ENCODE measurements around the gene KRTAP4-11.
"Not testable (repeated sequence)": the region's sequence is repeated elsewhere in the genome, so short reads cannot be mapped to it uniquely, and the experiment has no call there.

The KRTAP4-11 gene

DNA sequence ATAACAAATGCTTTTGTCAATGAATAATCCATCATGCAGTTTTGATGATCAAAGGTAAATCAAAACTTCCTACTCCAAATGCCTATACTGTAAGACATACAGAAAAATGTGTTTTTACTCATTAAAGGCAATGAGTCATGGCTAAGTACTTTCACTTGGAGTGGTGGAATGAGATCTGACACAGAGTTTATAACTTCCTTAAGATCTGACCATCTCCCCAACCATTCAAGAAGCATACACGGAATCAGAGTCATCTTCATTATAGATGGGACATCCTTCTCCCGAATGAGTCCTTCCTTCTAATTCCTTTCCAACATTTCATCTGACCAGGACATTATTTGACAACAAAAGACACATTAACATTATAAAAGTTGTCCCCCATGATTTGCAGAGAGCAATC is 34.7 kb downstream of the KRTAP4-11 start:
- not testable (repeated sequence) for DNase-seq

- no peak for DNase-seq
These were observed 35.5 kb downstream of the KRTAP4-11 start for GRCh38 chr17:41082626-41083025.

DNA sequence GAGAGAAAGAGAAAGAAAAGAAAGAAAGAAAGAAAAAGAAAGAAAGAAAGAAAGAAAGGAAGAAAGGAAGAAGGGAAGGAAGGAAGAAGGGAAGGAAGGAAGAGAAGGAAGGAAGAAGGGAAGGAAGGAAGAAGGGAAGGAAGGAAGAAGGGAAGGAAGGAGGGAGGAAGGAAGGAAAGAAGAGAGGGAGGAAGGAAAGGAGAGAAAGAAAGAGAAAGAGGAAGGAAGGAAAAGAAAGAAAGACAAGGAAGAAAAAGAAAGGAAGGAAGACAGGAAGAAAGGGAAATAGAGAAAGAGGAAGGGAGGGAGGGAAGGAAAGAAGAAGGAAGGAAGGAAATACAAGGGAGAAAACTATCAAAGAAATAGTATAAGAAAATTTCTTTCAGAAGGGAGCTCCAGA is 41.4 kb downstream of the KRTAP4-11 start:
- DNase-seq: no peak

DNA sequence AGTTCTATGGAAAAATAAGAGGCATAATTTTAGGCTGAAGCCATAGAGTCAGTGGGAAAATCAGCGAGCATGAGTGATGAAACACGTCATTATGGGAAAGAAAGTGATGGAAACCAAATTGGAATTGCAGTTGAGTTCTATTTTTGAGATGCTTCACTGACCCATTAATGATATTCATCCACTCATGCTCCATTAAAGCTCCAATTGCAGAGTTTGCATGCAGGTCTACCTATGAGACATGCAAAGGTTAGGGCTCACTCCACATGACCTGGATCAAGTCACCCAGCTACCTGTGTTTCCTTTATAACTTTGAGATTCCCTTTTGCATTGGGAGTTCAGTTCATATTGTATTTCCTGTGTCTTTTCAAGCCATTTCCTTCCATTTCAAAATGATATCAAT is 44.5 kb downstream of the KRTAP4-11 start:
- DNase-seq: no peak

- no peak for DNase-seq
These were observed 46.4 kb downstream of the KRTAP4-11 start for GRCh38 chr17:41071606-41072360.

- no peak for DNase-seq
These were observed 49.1 kb downstream of the KRTAP4-11 start for GRCh38 chr17:41069031-41069430.

DNA sequence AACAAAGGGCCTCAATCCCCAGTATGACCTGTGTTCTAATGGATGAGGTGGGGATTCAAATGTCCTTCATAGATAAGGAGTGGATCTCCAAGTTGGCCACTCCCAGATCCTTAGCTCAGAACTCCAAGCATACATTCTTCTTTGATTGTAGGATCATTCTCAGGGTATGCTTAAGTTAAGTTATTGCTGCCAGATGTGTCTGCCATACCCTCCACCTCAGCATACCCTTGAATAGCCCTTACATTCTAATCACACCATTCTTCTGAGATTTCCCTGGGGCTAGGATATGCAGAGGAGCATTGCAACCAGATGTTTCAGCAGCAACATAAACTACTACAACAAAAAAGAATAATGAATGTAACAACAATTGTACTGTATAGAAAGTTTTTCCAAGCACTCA is 50.9 kb downstream of the KRTAP4-11 start:
- no peak for DNase-seq

Data from Kasumi-1 (cell line).